Ascending aorta (tissue), 2 donors: ENCODE measurements around the gene RDH13. TPM values are rescaled to one million over a fixed set of nuclear protein-coding genes. Genes with fewer than 3 reads are reported as not detected.

Source experiments
- DNase-seq, 2 donors: peaks; one replicate each; pipeline ENCODE4 v3.0.0-alpha.2; 2019; ENCODE audit warnings: low spot score in 2 of 2
- H3K27ac ChIP-seq, 2 donors: fragments of 200-600 bp; sonication (generic); one replicate each; pipeline ENCODE4 v1.5.1; 2016 to 2017; ENCODE audit warnings: mild to moderate bottlenecking in 1 of 2
- H3K27me3 ChIP-seq: fragments of 200-600 bp; sonication (generic); one replicate; pipeline ENCODE4 v1.5.1; 2017
- H3K36me3 ChIP-seq, 2 donors: fragments of 200-600 bp; sonication (generic); one replicate each; pipeline ENCODE4 v1.5.1; 2016
- H3K4me1 ChIP-seq, 2 donors: fragments of 200-600 bp; sonication (generic); one replicate each; pipeline ENCODE4 v1.5.1; 2016 to 2017; ENCODE audit warnings: mild to moderate bottlenecking in 1 of 2
- H3K4me3 ChIP-seq, 2 donors: fragments of 200-600 bp; sonication (generic); one replicate each; pipeline ENCODE4 v1.5.1; 2016 to 2017; ENCODE audit warnings: mild to moderate bottlenecking in 1 of 2
- H3K9me3 ChIP-seq, 2 donors: fragments of 200-600 bp; sonication (generic); one replicate each; pipeline ENCODE4 v1.5.1; 2016
- CTCF ChIP-seq, 3 experiments: fragments of 200-600 bp in 2 of 3; fragments of 450-650 bp in 1 of 3; sonication (generic) in 2 of 3; IDR thresholded peaks; one replicate each; pipeline ENCODE4 v1.5.1; 2016 to 2019; ENCODE audit warnings: antibody characterized with exemption in 3 of 3, mild to moderate bottlenecking in 1 of 3, moderate library complexity in 1 of 3
- intact Hi-C: fragments of 100-400 bp; cut with DNase I; formaldehyde crosslinking; loops from one replicate; pipeline ENCODE4 v1.15.1; 2023
- total RNA-seq: library from RNA; depleted of rRNA; stranded (reverse); fragments of >200 nt; gene quantifications from one replicate; pipeline ENCODE4 v1.1.0, GENCODE V29; 2016

The RDH13 gene
- total RNA-seq, 1 donor from 2014 or later: 12.1 TPM

- DNase-seq: no peak
- Histone ChIP-seq H3K27me3 (no peaks in the 10 kb centered on the region), H3K4me1 (no peaks in the 10 kb centered on the region), H3K36me3 (peaks cover 62 to 73% of the 10 kb centered on the region in 2 donors), H3K4me3 (no peak overlapping the region), H3K27ac (no peak overlapping the region), H3K9me3 (no peaks in the 10 kb centered on the region)
- intact Hi-C loops: no loop called here
- TF ChIP-seq CTCF (IDR thresholded peaks at IDR 0.05): no peak
These were observed 31.7 kb upstream of the RDH13 start for GRCh38 chr19:55094456-55095259.

- Histone ChIP-seq H3K4me1 (peaks cover 0 to 9% of the 10 kb centered on the region in 2 donors), H3K27me3 (no peaks in the 10 kb centered on the region), H3K4me3 (no peak overlapping the region), H3K27ac (no peak overlapping the region), H3K9me3 (no peaks in the 10 kb centered on the region), H3K36me3 (peaks cover 46 to 53% of the 10 kb centered on the region in 2 donors)
- TF ChIP-seq CTCF (IDR thresholded peaks at IDR 0.05): no peak
- intact Hi-C loops: no loop called here
- no peak for DNase-seq
These were observed 29.7 kb upstream of the RDH13 start for GRCh38 chr19:55092423-55093318.

GRCh38 chr19:55091955-55092354, 29.0 kb upstream of the RDH13 start:
- Histone ChIP-seq H3K4me1 (peaks cover 0 to 16% of the 10 kb centered on the region in 2 donors), H3K27ac (no peak overlapping the region), H3K27me3 (no peaks in the 10 kb centered on the region), H3K4me3 (no peak overlapping the region), H3K9me3 (no peaks in the 10 kb centered on the region), H3K36me3 (peaks cover 46 to 52% of the 10 kb centered on the region in 2 donors)
- TF ChIP-seq CTCF (IDR thresholded peaks at IDR 0.05): no peak
- no peak for DNase-seq
- intact Hi-C loops: no loop called here

GRCh38 chr19:55091126-55091910, 28.4 kb upstream of the RDH13 start:
- Histone ChIP-seq H3K4me3 (no peak overlapping the region), H3K4me1 (peaks cover 0 to 20% of the 10 kb centered on the region in 2 donors), H3K9me3 (no peaks in the 10 kb centered on the region), H3K27ac (no peak overlapping the region), H3K36me3 (peaks cover 44 to 52% of the 10 kb centered on the region in 2 donors), H3K27me3 (peaks cover 5% of the 10 kb centered on the region)
- intact Hi-C loops: no loop called here
- TF ChIP-seq CTCF (IDR thresholded peaks at IDR 0.05): no peak
- DNase-seq: no peak

GRCh38 chr19:55090564-55090963, 27.6 kb upstream of the RDH13 start:
- no peak overlapping the region for H3K27ac ChIP-seq
- intact Hi-C loops: no loop called here
- H3K4me3 ChIP-seq: no peak overlapping the region
- H3K36me3 ChIP-seq: peaks cover 41 to 44% of the 10 kb centered on the region in 2 donors
- H3K9me3 ChIP-seq: no peaks in the 10 kb centered on the region
- DNase-seq: no peak
- H3K4me1 ChIP-seq: peaks cover 0 to 20% of the 10 kb centered on the region in 2 donors
- H3K27me3 ChIP-seq: peaks cover 11% of the 10 kb centered on the region
- no peak for TF ChIP-seq CTCF (IDR thresholded peaks at IDR 0.05)
